ENCODE results near the gene DDAH2. TPM values are rescaled to one million over a fixed set of nuclear protein-coding genes. Genes with fewer than 3 reads are reported as not detected.
A peak's percentile ranks its signal among the peaks of the same experiment; 100 is the strongest.

Gene DDAH2
- total and polyA plus RNA-seq, 10 of the 15 experiments (the other 5 are each of a cell fraction or from before 2014, with no cell fraction given), result 0.35 to 9.9 (median 6.2) TPM

- TF ChIP-seq, protein P1, sequence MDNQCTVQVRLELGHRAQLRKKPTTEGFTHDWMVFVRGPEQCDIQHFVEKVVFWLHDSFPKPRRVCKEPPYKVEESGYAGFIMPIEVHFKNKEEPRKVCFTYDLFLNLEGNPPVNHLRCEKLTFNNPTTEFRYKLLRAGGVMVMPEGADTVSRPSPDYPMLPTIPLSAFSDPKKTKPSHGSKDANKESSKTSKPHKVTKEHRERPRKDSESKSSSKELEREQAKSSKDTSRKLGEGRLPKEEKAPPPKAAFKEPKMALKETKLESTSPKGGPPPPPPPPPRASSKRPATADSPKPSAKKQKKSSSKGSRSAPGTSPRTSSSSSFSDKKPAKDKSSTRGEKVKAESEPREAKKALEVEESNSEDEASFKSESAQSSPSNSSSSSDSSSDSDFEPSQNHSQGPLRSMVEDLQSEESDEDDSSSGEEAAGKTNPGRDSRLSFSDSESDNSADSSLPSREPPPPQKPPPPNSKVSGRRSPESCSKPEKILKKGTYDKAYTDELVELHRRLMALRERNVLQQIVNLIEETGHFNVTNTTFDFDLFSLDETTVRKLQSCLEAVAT (IDR thresholded peaks at IDR 0.05), result peak; percentile 96
- TF ChIP-seq SUPT20H (IDR thresholded peaks at IDR 0.05; ENCODE audit: borderline replicate concordance, control insufficient read depth, low read depth, low read length) (no peak), CREB1 (IDR thresholded peaks at IDR 0.05; ENCODE audit: low read depth) (peak; percentile 96), CEBPB (IDR thresholded peaks at IDR 0.05; ENCODE audit: borderline replicate concordance in 1 of 2, low read depth in 2 of 2, low read length in 2 of 2) (peak in 1 of 2 experiments; percentile 94; a peak in 2 of 4 replicates), POLR2AphosphoS2 (IDR thresholded peaks at IDR 0.05; ENCODE audit: low read depth, low read length) (peak; percentile 77; the same call in 1 of the 2 replicates), SREBF2 (IDR thresholded peaks at IDR 0.05; ENCODE audit: low read length) (peak; percentile 73; the same call in 1 of the 2 replicates), POLR2A (IDR thresholded peaks at IDR 0.05; ENCODE audit: low read depth, low read length) (peak; percentile 88), E2F4 (IDR thresholded peaks at IDR 0.05; ENCODE audit: low read depth, low read length) (no peak; the same call in 1 of the 2 replicates), BCL3 (IDR thresholded peaks at IDR 0.05; ENCODE audit: borderline replicate concordance, insufficient read depth, low read depth, low read length, poor library complexity, severe bottlenecking) (no peak), NRF1 (conservative IDR thresholded peaks at IDR 0.05; ENCODE audit: low read depth, low read length) (no peak), ZBTB40 (IDR thresholded peaks at IDR 0.05; ENCODE audit: borderline replicate concordance) (no peak; the same call in 1 of the 2 replicates), IRF5 (IDR thresholded peaks at IDR 0.05; ENCODE audit: borderline replicate concordance) (no peak), ATF7 (IDR thresholded peaks at IDR 0.05; ENCODE audit: low read depth) (peak; percentile 98)
- TF ChIP-seq, protein P2, sequence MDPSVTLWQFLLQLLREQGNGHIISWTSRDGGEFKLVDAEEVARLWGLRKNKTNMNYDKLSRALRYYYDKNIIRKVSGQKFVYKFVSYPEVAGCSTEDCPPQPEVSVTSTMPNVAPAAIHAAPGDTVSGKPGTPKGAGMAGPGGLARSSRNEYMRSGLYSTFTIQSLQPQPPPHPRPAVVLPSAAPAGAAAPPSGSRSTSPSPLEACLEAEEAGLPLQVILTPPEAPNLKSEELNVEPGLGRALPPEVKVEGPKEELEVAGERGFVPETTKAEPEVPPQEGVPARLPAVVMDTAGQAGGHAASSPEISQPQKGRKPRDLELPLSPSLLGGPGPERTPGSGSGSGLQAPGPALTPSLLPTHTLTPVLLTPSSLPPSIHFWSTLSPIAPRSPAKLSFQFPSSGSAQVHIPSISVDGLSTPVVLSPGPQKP (IDR thresholded peaks at IDR 0.05; ENCODE audit: low read depth, low read length), result peak; percentile 33; the same call in 1 of the 2 replicates
Observed at GRCh38 chr6:31702819-31703716, 26.0 kb downstream of the DDAH2 start, which contains the start of gene ABHD16A (continued).
